H9 (cell line): ENCODE measurements around the gene COA6. TPM values are rescaled to one million over a fixed set of nuclear protein-coding genes. Genes with fewer than 3 reads are reported as not detected.

ENCODE experiments used
- DNase-seq: peaks from one replicate; pipeline ENCODE4 v3.0.0-alpha.2; 2017
- H2AFZ ChIP-seq: one replicate; pipeline ENCODE4 v1.6.1; 2013; ENCODE audit warnings: mild to moderate bottlenecking, low read length, control low read depth, moderate library complexity
- H2AK5ac ChIP-seq: 2 replicates; pipeline ENCODE4 v1.6.1; 2013; ENCODE audit warnings: low read length, control low read depth, mixed read lengths; ENCODE audit not compliant: insufficient read length
- H2BK120ac ChIP-seq: one replicate; pipeline ENCODE4 v1.6.1; 2013; ENCODE audit warnings: low read depth, mild to moderate bottlenecking, low read length, control low read depth, inconsistent platforms; ENCODE audit not compliant: poor library complexity, severe bottlenecking
- H2BK12ac ChIP-seq: 2 replicates; pipeline ENCODE4 v1.6.1; 2013; ENCODE audit warnings: low read length, control low read depth, mixed read lengths, low read depth; ENCODE audit not compliant: insufficient read length
- H2BK15ac ChIP-seq: 2 replicates; pipeline ENCODE4 v1.6.1; 2013; ENCODE audit warnings: low read depth, low read length, control low read depth
- H2BK20ac ChIP-seq: one replicate; pipeline ENCODE4 v1.6.1; 2013; ENCODE audit warnings: low read depth, mild to moderate bottlenecking, low read length, control low read depth, inconsistent platforms; ENCODE audit not compliant: poor library complexity, severe bottlenecking
- H2BK5ac ChIP-seq: 2 replicates; pipeline ENCODE4 v1.6.1; 2013; ENCODE audit warnings: low read length, control low read depth, mixed read lengths; ENCODE audit not compliant: insufficient read length
- H3K14ac ChIP-seq: 2 replicates; pipeline ENCODE4 v1.6.1; 2013; ENCODE audit warnings: low read length, control low read depth; ENCODE audit not compliant: insufficient read depth
- H3K18ac ChIP-seq: 2 replicates; pipeline ENCODE4 v1.6.1; 2013; ENCODE audit warnings: low read depth, mild to moderate bottlenecking, mixed read lengths, low read length, control low read depth; ENCODE audit not compliant: insufficient read length
- H3K23ac ChIP-seq: 2 replicates; pipeline ENCODE4 v1.6.1; 2013; ENCODE audit warnings: low read length, control low read depth, mixed read lengths, low read depth; ENCODE audit not compliant: insufficient read length
- H3K23me2 ChIP-seq: 2 replicates; pipeline ENCODE4 v1.6.1; 2013; ENCODE audit warnings: low read depth, mild to moderate bottlenecking, mixed read lengths, low read length, control low read depth; ENCODE audit not compliant: insufficient read length, poor library complexity, severe bottlenecking
- H3K27ac ChIP-seq: 2 replicates; pipeline ENCODE4 v1.5.1; 2013; ENCODE audit warnings: low read length, control low read depth, mixed read lengths, low read depth; ENCODE audit not compliant: insufficient read length
- H3K27me3 ChIP-seq: 2 replicates; pipeline ENCODE4 v1.6.1; 2013; ENCODE audit warnings: low read length, control low read depth, inconsistent platforms; ENCODE audit not compliant: insufficient read depth
- H3K4ac ChIP-seq: 2 replicates; pipeline ENCODE4 v1.6.1; 2013; ENCODE audit warnings: low read depth, mild to moderate bottlenecking, control low read depth, inconsistent platforms, low read length, moderate library complexity
- H3K4me1 ChIP-seq: 2 replicates; pipeline ENCODE4 v1.6.1; 2013; ENCODE audit warnings: low read length, control low read depth, inconsistent platforms; ENCODE audit not compliant: insufficient read depth
- H3K4me2 ChIP-seq: 2 replicates; pipeline ENCODE4 v1.6.1; 2013; ENCODE audit warnings: low read length, control low read depth, mixed read lengths; ENCODE audit not compliant: insufficient read length, insufficient read depth
- H3K56ac ChIP-seq: 2 replicates; pipeline ENCODE4 v1.6.1; 2013; ENCODE audit warnings: low read depth, mild to moderate bottlenecking, mixed read lengths, low read length, control low read depth; ENCODE audit not compliant: insufficient read length
- H3K79me1 ChIP-seq: 2 replicates; pipeline ENCODE4 v1.6.1; 2013; ENCODE audit warnings: low read depth, mild to moderate bottlenecking, moderate library complexity, low read length, control low read depth, inconsistent platforms; ENCODE audit not compliant: insufficient read depth, poor library complexity, severe bottlenecking
- H3K79me2 ChIP-seq: 2 replicates; pipeline ENCODE4 v1.6.1; 2013; ENCODE audit warnings: low read length, control low read depth, inconsistent platforms; ENCODE audit not compliant: insufficient read depth
- H3K9ac ChIP-seq: 2 replicates; pipeline ENCODE4 v1.6.1; 2013; ENCODE audit warnings: low read length, control low read depth, mixed read lengths; ENCODE audit not compliant: insufficient read length; ENCODE audit errors: extremely low read depth
- H3K9me3 ChIP-seq: one replicate; pipeline ENCODE4 v1.6.1; 2013; ENCODE audit warnings: low read depth, low read length, inconsistent platforms; ENCODE audit not compliant: control insufficient read depth
- H3T11ph ChIP-seq: one replicate; pipeline ENCODE4 v1.6.1; 2013; ENCODE audit warnings: mild to moderate bottlenecking, low read length, control low read depth, inconsistent platforms
- H4K20me1 ChIP-seq: one replicate; pipeline ENCODE4 v1.6.1; 2013; ENCODE audit not compliant: control insufficient read depth, insufficient read length, insufficient read depth
- H4K5ac ChIP-seq: 2 replicates; pipeline ENCODE4 v1.6.1; 2013; ENCODE audit warnings: low read depth, mild to moderate bottlenecking, mixed read lengths, low read length, control low read depth; ENCODE audit not compliant: insufficient read length
- H4K8ac ChIP-seq: replicated peaks from 2 replicates; pipeline ENCODE4 v1.6.1; 2013; ENCODE audit warnings: low read length, control low read depth, mixed read lengths, low read depth; ENCODE audit not compliant: insufficient read length
- H4K91ac ChIP-seq: 2 replicates; pipeline ENCODE4 v1.6.1; 2013; ENCODE audit warnings: low read depth, mild to moderate bottlenecking, moderate library complexity, mixed read lengths, low read length, control low read depth; ENCODE audit not compliant: insufficient read length
- H3K27ac Mint-ChIP-seq, 3 experiments: 2 replicates in 2 of 3; 3 replicates in 1 of 3; pipeline ENCODE4 v1.8.0; 2020 to 2021; ENCODE audit warnings: mixed read lengths in 3 of 3, mild to moderate bottlenecking in 1 of 3, moderate library complexity in 1 of 3
- H3K27me3 Mint-ChIP-seq: 2 replicates; pipeline ENCODE4 v1.8.0; 2021; ENCODE audit warnings: low read depth, mild to moderate bottlenecking, moderate library complexity, mixed read lengths
- H3K36me3 Mint-ChIP-seq, 3 experiments: 2 replicates in 2 of 3; 3 replicates in 1 of 3; pipeline ENCODE4 v1.8.0; 2020 to 2021; ENCODE audit warnings: low read depth in 3 of 3, mixed read lengths in 3 of 3; ENCODE audit not compliant: insufficient read depth in 1 of 3
- H3K4me1 Mint-ChIP-seq, 2 experiments: 2 replicates each; pipeline ENCODE4 v1.8.0; 2020; ENCODE audit warnings: mixed read lengths in 2 of 2
- H3K4me3 Mint-ChIP-seq, 2 experiments: 2 replicates in 1 of 2; 3 replicates in 1 of 2; pipeline ENCODE4 v1.8.0; 2020 to 2021; ENCODE audit warnings: mild to moderate bottlenecking in 2 of 2, mixed read lengths in 2 of 2, moderate library complexity in 1 of 2
- H3K9me3 Mint-ChIP-seq, 2 experiments: 2 replicates in 1 of 2; 3 replicates in 1 of 2; pipeline ENCODE4 v1.8.0; 2020; ENCODE audit warnings: mild to moderate bottlenecking in 2 of 2, mixed read lengths in 2 of 2, moderate library complexity in 1 of 2
- CTCF ChIP-seq: fragments of 200-600 bp; sonication (generic); conservative IDR thresholded peaks from 3 replicates; pipeline ENCODE4 v1.8.0; 2021; ENCODE audit warnings: antibody characterized with exemption, mild to moderate bottlenecking
- WGBS: extraction: QIAGEN DNeasy Blood & Tissue Kit; methylation state at CpG from one replicate; pipeline ENCODE4 v1.1.7; 2013; ENCODE audit warnings: missing lambda C conversion rate, low lambda C conversion rate, mixed read lengths; ENCODE audit not compliant: insufficient read length; ENCODE audit errors: extremely low coverage; 5-methylcytosine and 5-hydroxymethylcytosine counted together
- total RNA-seq: library from RNA; stranded (reverse); gene quantifications from 2 replicates; pipeline ENCODE4 v1.2.1, GENCODE V29; 2021

The COA6 gene
- total RNA-seq, 1 experiment from 2014 or later, result 42.3 TPM

DNA sequence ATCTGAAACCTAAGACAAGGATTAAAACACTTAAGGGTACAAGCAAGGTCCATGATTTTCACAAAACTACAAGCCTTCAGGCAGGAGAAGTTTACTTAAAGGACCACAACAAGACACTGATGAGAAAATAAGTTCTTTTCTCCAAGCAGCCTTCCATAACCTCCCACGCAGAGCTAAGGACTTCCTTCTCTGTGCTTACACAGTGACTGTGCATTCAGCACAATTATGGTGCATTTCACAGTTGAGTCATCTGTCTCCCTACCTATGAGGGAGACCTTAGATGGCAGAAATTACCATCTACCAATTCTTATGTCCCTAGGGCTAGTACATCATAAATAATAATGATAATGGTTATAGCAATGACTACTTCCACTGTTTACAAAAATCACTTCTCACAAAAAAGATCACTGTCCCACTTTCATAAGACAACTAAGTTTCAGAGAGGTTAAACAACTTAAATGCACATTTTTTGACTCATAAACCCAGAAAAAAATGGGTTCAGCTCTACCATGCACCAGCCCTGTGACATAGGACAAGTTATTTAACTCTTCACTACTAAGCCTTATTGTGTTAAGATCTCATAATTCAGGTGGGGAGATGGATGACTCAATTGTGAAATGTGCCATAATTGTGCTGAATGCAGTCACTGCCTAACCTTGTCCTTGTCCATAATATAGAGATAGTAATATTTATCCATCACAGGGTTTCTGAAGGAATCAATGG is 60.5 kb downstream of the COA6 start:
- H3K27ac Mint-ChIP-seq, result peak overlapping the region in 1 of 3 experiments; percentile 32; a peak in 1 of 7 replicates
- no peak for TF ChIP-seq CTCF
- Histone ChIP-seq H3K9me3 (no peaks in the 10 kb centered on the region), H3K27me3 (no peaks in the 10 kb centered on the region), H2BK5ac (no peak overlapping the region), H3K18ac (no peak overlapping the region), H3K4ac (no peak overlapping the region), H4K20me1 (no peaks in the 10 kb centered on the region), H3K14ac (no peak overlapping the region), H3K56ac (no peak overlapping the region), H3K4me2 (no peak overlapping the region), H3K79me1 (no peaks in the 10 kb centered on the region), H2BK20ac (no peak overlapping the region), H2AK5ac (no peak overlapping the region), H2BK15ac (no peak overlapping the region), H3K23ac (no peak overlapping the region), H3T11ph (no peak overlapping the region), H4K8ac (no peak overlapping the region), H2BK12ac (no peak overlapping the region), H2AFZ (no peak overlapping the region), H4K91ac (no peak overlapping the region), H3K79me2 (no peaks in the 10 kb centered on the region), H3K4me1 (no peaks in the 10 kb centered on the region), H4K5ac (no peak overlapping the region), H3K27ac (no peak overlapping the region), H3K23me2 (no peaks in the 10 kb centered on the region), H3K9ac (no peak overlapping the region), H2BK120ac (no peak overlapping the region)
- H3K4me3 Mint-ChIP-seq, result no peak overlapping the region
- H3K4me1 Mint-ChIP-seq, result 0 out of 4 replicates have a peak, but pooled peaks cover 0 to 2% of the 10 kb centered on the region in 2 experiments
- peaks cover 18 to 44% (median 39%) of the 10 kb centered on the region in 3 experiments; a peak in 6 of 7 replicates for H3K36me3 Mint-ChIP-seq
- no peak for DNase-seq
- no CpG with 5 or more reads among the region's 1 CpG for WGBS
- H3K27me3 Mint-ChIP-seq, result no peaks in the 10 kb centered on the region
- no peaks in the 10 kb centered on the region; a peak in 1 of 5 replicates for H3K9me3 Mint-ChIP-seq

Other genes with a start within 250 kb of the COA6 start
- gene TARBP1, start 105.7 kb downstream of the COA6 start, total RNA-seq, result 19.6 and 20.2 TPM in 2 replicates
- gene IRF2BP2, start 236.7 kb downstream of the COA6 start, total RNA-seq, result 80.2 and 80.3 TPM in 2 replicates